Activated effector memory CD4-positive, alpha-beta T cell treated with anti-CD3 and anti-CD28 coated beads, Interleukin-2, amount 50 U/mL, for 16 hours (primary cell): Measurements from ENCODE around the gene SYNGR1.

Experiments used
- DNase-seq: peaks from one replicate; pipeline ENCODE4 v3.0.0-alpha.2; 2020

Gene SYNGR1

GRCh38 chr22:39349967-39350726, at the start of gene SYNGR1:
TSS of gene SYNGR1 (plus strand) at chr22:39349991. CDS start at chr22:39350011, 20 bp downstream.
- no peak for DNase-seq

GRCh38 chr22:39300186-39300830, 49.5 kb upstream of the SYNGR1 start:
- DNase-seq = no peak

- DNase-seq = no peak
These were observed 48.7 kb upstream of the SYNGR1 start for GRCh38 chr22:39301108-39301507.

- DNase-seq = no peak
These were observed 47.9 kb upstream of the SYNGR1 start for GRCh38 chr22:39301926-39302325.

- no peak for DNase-seq
These were observed 47.3 kb upstream of the SYNGR1 start for GRCh38 chr22:39302431-39302960.

GRCh38 chr22:39303358-39303757, 46.4 kb upstream of the SYNGR1 start:
- no peak for DNase-seq

- DNase-seq = no peak
These were observed 45.7 kb upstream of the SYNGR1 start for GRCh38 chr22:39303892-39304671.

GRCh38 chr22:39306456-39307361, 43.1 kb upstream of the SYNGR1 start:
- DNase-seq = peak; percentile 77

- DNase-seq = no peak
These were observed 41.0 kb upstream of the SYNGR1 start for GRCh38 chr22:39308614-39309363.

GRCh38 chr22:39309364-39309861, 40.4 kb upstream of the SYNGR1 start:
- no peak for DNase-seq

- no peak for DNase-seq
These were observed 39.7 kb upstream of the SYNGR1 start for GRCh38 chr22:39309881-39310714.

GRCh38 chr22:39311592-39312400, 38.0 kb upstream of the SYNGR1 start:
- peak; percentile 67 for DNase-seq

- DNase-seq = no peak
These were observed 37.4 kb upstream of the SYNGR1 start for GRCh38 chr22:39312410-39312809.

- no peak for DNase-seq
These were observed 36.4 kb upstream of the SYNGR1 start for GRCh38 chr22:39313258-39314001.

- no peak for DNase-seq
These were observed 35.4 kb upstream of the SYNGR1 start for GRCh38 chr22:39314251-39314971.

GRCh38 chr22:39315389-39315788, 34.4 kb upstream of the SYNGR1 start:
- DNase-seq = no peak

GRCh38 chr22:39316440-39317083, 33.2 kb upstream of the SYNGR1 start:
- peak; percentile 91 for DNase-seq
